ENCODE results near the gene BMP8A. TPM values are rescaled to one million over a fixed set of nuclear protein-coding genes. Genes with fewer than 3 reads are reported as not detected.

The BMP8A gene
- total RNA-seq, 1 experiment from 2014 or later = 4.1 TPM

DNA sequence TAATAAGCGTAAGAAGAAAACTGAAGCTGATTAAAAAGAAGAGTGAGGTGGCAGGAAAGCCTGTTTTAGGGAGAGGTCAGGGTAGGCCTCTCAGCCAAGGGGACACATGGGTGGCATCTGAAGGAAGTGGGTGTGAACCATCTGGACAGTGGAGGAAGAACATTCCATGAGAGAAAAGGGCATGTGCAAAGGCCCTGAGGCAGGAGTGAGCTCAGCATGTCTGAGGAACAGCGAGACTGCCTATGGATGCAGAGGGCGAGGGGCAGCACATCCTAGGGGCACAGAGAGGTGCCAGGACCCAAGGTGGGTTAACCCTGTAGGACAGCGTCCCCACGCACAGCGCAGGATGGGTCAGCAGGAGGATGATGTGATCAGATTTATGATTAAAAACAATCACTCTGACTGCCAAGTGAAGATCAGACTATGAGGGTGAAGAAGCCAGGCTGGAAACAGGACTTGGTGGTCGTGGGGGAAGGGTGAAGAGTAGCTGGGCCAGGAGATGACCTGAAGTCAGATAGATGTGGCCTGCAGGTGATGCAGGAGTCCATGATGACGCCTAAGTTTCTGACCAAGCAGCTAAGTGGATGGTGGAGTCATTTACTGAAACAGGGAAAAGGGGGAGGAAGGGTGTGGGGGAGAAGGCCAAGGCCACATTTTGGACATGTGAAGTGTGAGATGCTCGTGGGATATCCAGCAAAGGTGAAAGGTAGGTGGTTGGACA is 47.3 kb downstream of the BMP8A start:
- Histone ChIP-seq H3K36me3 (ENCODE audit: control insufficient read depth in 1 of 2, insufficient read depth in 2 of 2, low read length in 2 of 2) (0 out of 4 replicates have a peak, but pooled peaks cover 0 to 2% of the 10 kb centered on the region in 2 experiments), H3K9me2 (ENCODE audit: insufficient read depth) (no peaks in the 10 kb centered on the region), H3K9ac (ENCODE audit: low read length) (no peak overlapping the region), H3K4me3 (replicated peaks in 1 of 2; ENCODE audit: low read depth in 1 of 2, low read length in 2 of 2) (no peak overlapping the region), H2AFZ (ENCODE audit: low read depth, low read length, poor library complexity, severe bottlenecking) (no peak overlapping the region), H3K4me2 (ENCODE audit: low read length) (no peak overlapping the region), H3K27ac (ENCODE audit: low read depth, low read length) (no peak overlapping the region), H4K20me1 (ENCODE audit: insufficient read depth) (no peaks in the 10 kb centered on the region), H3K79me2 (ENCODE audit: insufficient read depth, low read length) (no peaks in the 10 kb centered on the region), H3K9me3 (ENCODE audit: control insufficient read depth in 1 of 2, insufficient read depth in 1 of 2, low read depth in 1 of 2, low read length in 2 of 2) (no peaks in the 10 kb centered on the region), H3K27me3 (ENCODE audit: insufficient read depth, low read length) (no peaks in the 10 kb centered on the region), H3K4me1 (ENCODE audit: control insufficient read depth in 1 of 2, insufficient read depth in 2 of 2, low read length in 2 of 2) (peaks cover 0 to 3% of the 10 kb centered on the region in 2 experiments; a peak in 2 of 4 replicates)
- no peak for DNase-seq (ENCODE audit: low read depth, low spot score)
- RAD21 ChIA-PET (ENCODE audit: low non-redundant PET in 1 of 2, low total read pairs in 2 of 2, uncharacterized antibody in 2 of 2, unreplicated experiment in 2 of 2) = interaction anchor here (0.6 to 1.5 kb wide), 8 partner anchors 151 to 440 kb away, joined by 3 to 6 read pairs (median 3); no protein-coding TSS in a partner anchor
- CTCF ChIA-PET = interaction anchor here (0.6 to 3.3 kb wide), 25 partner anchors 9 to 692 kb away, joined by 3 to 46 read pairs (median 4); no protein-coding TSS in a partner anchor
- peak; percentile 9; the same call in 1 of the 2 replicates for ATAC-seq
- TF ChIP-seq, protein P1, sequence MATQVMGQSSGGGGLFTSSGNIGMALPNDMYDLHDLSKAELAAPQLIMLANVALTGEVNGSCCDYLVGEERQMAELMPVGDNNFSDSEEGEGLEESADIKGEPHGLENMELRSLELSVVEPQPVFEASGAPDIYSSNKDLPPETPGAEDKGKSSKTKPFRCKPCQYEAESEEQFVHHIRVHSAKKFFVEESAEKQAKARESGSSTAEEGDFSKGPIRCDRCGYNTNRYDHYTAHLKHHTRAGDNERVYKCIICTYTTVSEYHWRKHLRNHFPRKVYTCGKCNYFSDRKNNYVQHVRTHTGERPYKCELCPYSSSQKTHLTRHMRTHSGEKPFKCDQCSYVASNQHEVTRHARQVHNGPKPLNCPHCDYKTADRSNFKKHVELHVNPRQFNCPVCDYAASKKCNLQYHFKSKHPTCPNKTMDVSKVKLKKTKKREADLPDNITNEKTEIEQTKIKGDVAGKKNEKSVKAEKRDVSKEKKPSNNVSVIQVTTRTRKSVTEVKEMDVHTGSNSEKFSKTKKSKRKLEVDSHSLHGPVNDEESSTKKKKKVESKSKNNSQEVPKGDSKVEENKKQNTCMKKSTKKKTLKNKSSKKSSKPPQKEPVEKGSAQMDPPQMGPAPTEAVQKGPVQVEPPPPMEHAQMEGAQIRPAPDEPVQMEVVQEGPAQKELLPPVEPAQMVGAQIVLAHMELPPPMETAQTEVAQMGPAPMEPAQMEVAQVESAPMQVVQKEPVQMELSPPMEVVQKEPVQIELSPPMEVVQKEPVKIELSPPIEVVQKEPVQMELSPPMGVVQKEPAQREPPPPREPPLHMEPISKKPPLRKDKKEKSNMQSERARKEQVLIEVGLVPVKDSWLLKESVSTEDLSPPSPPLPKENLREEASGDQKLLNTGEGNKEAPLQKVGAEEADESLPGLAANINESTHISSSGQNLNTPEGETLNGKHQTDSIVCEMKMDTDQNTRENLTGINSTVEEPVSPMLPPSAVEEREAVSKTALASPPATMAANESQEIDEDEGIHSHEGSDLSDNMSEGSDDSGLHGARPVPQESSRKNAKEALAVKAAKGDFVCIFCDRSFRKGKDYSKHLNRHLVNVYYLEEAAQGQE (IDR thresholded peaks at IDR 0.05; ENCODE audit: low read depth) = no peak
- TF ChIP-seq EGR1 (IDR thresholded peaks at IDR 0.05; ENCODE audit: low read depth) = no peak
- TF ChIP-seq, protein P2, sequence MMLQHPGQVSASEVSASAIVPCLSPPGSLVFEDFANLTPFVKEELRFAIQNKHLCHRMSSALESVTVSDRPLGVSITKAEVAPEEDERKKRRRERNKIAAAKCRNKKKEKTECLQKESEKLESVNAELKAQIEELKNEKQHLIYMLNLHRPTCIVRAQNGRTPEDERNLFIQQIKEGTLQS (IDR thresholded peaks at IDR 0.05) = no peak
- TF ChIP-seq EZH2 (IDR thresholded peaks at IDR 0.05) = no peak
- no peak for TF ChIP-seq CEBPB (IDR thresholded peaks at IDR 0.05; ENCODE audit: low read depth)
- no peak for TF ChIP-seq MAX (IDR thresholded peaks at IDR 0.05)
- POLR2A ChIA-PET = no interaction called here
- intact Hi-C loops (cut with micrococcal nuclease) = loop anchor here (1.0 to 5.0 kb wide), 5 partner anchors 272 to 440 kb away; no protein-coding TSS in a partner anchor
- no TSS peak for BruUV-seq (replicated peaks)

Data from HCT116 (cell line).